B cell (primary cell): Measurements from ENCODE around the gene MBTPS1. TPM values are rescaled to one million over a fixed set of nuclear protein-coding genes. Genes with fewer than 3 reads are reported as not detected.

Experiments used
- ATAC-seq: fragments of 200-7000 bp; cut with Tn5 transposase; one replicate; pipeline ENCODE4 v1.10.0; 2021; ENCODE audit warnings: low read depth, mild to moderate bottlenecking, moderate number of reproducible peaks, moderate library complexity
- CTCF ChIA-PET: fragments of 350-600 bp; sonication (Branson Sonifier 250); formaldehyde crosslinking; loops from one replicate; lab custom pipeline; 2021; ENCODE audit warnings: antibody characterized with exemption, inconsistent platforms; lab: Charles Lee
- POLR2A ChIA-PET: fragments of 350-600 bp; sonication (Branson Sonifier 250); formaldehyde crosslinking; loops from one replicate; lab custom pipeline; 2021; ENCODE audit warnings: antibody characterized with exemption; lab: Charles Lee
- DNase-seq: peaks from one replicate; pipeline ENCODE4 v3.0.0; 2013
- H2AFZ ChIP-seq: 2 replicates; pipeline ENCODE4 v1.6.1; 2012; ENCODE audit warnings: mild to moderate bottlenecking, low read depth, low read length; ENCODE audit not compliant: insufficient read depth, poor library complexity, severe bottlenecking
- H3K27ac ChIP-seq, 2 donors: 1 replicate in 1 of 2; 2 replicates in 1 of 2; pipeline ENCODE4 v1.5.1; 2012 to 2013; ENCODE audit warnings: low read length in 2 of 2, mild to moderate bottlenecking in 2 of 2, moderate library complexity in 1 of 2
- H3K27me3 ChIP-seq, 4 experiments: fragments of 200-600 bp in 1 of 4; sonication (generic) in 1 of 4; replicated peaks in 1 of 4; 1 replicate in 2 of 4; 2 replicates in 2 of 4; pipeline versions ENCODE4 v1.6.1 to v1.7.0; 2013 to 2016; ENCODE audit warnings: low read length in 3 of 4, mild to moderate bottlenecking in 2 of 4, mixed read lengths in 1 of 4, moderate library complexity in 1 of 4; ENCODE audit not compliant: insufficient read depth in 4 of 4, control insufficient read depth in 3 of 4; ENCODE audit errors: control extremely low read depth in 1 of 4
- H3K36me3 ChIP-seq, 2 experiments: replicated peaks in 1 of 2; 1 replicate in 1 of 2; 2 replicates in 1 of 2; pipeline versions ENCODE4 v1.6.1 to v1.7.1; 2013; ENCODE audit warnings: low read length in 1 of 2; ENCODE audit not compliant: insufficient read depth in 2 of 2, control insufficient read depth in 1 of 2; ENCODE audit errors: control extremely low read depth in 1 of 2, extremely low read depth in 1 of 2
- H3K4me1 ChIP-seq, 2 donors: fragments of 200-600 bp in 1 of 2; sonication (generic) in 1 of 2; 1 replicate in 1 of 2; 2 replicates in 1 of 2; pipeline versions ENCODE4 v1.5.1 to v1.6.1; 2013 to 2017; ENCODE audit warnings: low read length in 2 of 2; ENCODE audit not compliant: control insufficient read depth in 2 of 2, insufficient read depth in 2 of 2
- H3K4me2 ChIP-seq: replicated peaks from 2 replicates; pipeline ENCODE3; 2012; ENCODE audit warnings: mild to moderate bottlenecking, low read depth, low read length; ENCODE audit not compliant: poor library complexity, severe bottlenecking
- H3K4me3 ChIP-seq, 5 experiments: fragments of 200-600 bp in 1 of 5; sonication (generic) in 1 of 5; 1 replicate in 3 of 5; 2 replicates in 2 of 5; pipeline versions ENCODE4 v1.5.1 to v1.7.0; 2011 to 2016; ENCODE audit warnings: low read length in 4 of 5, mild to moderate bottlenecking in 4 of 5, low read depth in 2 of 5, control low read depth in 1 of 5, moderate library complexity in 1 of 5; ENCODE audit not compliant: insufficient read depth in 1 of 5; ENCODE audit errors: control extremely low read depth in 1 of 5, extremely low read depth in 1 of 5
- H3K79me2 ChIP-seq: fragments of 200-600 bp; sonication (generic); one replicate; pipeline ENCODE4 v1.6.0; 2016; ENCODE audit warnings: low read length; ENCODE audit not compliant: control insufficient read depth, insufficient read depth
- H3K9ac ChIP-seq: fragments of 200-600 bp; sonication (generic); 2 replicates; pipeline ENCODE4 v1.6.1; 2017; ENCODE audit warnings: mild to moderate bottlenecking, low read length, moderate library complexity
- H3K9me3 ChIP-seq, 3 donors: one replicate each; pipeline versions ENCODE4 v1.6.1 to v1.7.1; 2013; ENCODE audit warnings: low read length in 2 of 3; ENCODE audit not compliant: control insufficient read depth in 2 of 3, insufficient read depth in 1 of 3; ENCODE audit errors: control extremely low read depth in 1 of 3
- H4K20me1 ChIP-seq: 2 replicates; pipeline ENCODE4 v1.6.0; 2012; ENCODE audit warnings: mild to moderate bottlenecking, low read length; ENCODE audit not compliant: insufficient read depth, control insufficient read depth, poor library complexity, severe bottlenecking
- H3K27ac Mint-ChIP-seq: one replicate; pipeline ENCODE4 v1.8.0; 2021; ENCODE audit warnings: mixed read lengths
- H3K27me3 Mint-ChIP-seq: one replicate; pipeline ENCODE4 v1.8.0; 2021; ENCODE audit warnings: mixed read lengths
- H3K4me1 Mint-ChIP-seq: one replicate; pipeline ENCODE4 v1.8.0; 2021; ENCODE audit warnings: mixed read lengths
- H3K4me3 Mint-ChIP-seq: one replicate; pipeline ENCODE4 v1.8.0; 2021; ENCODE audit warnings: mixed read lengths
- H3K9me3 Mint-ChIP-seq: one replicate; pipeline ENCODE4 v1.8.0; 2022; ENCODE audit warnings: mixed read lengths; ENCODE audit not compliant: insufficient read depth
- CTCF ChIP-seq: fragments of 200-600 bp; IDR thresholded peaks from one replicate; pipeline ENCODE4 v1.8.0; 2022; ENCODE audit warnings: antibody characterized with exemption, mild to moderate bottlenecking
- EZH2 ChIP-seq: IDR thresholded peaks from 2 replicates; pipeline ENCODE4 v1.6.1; 2012; ENCODE audit warnings: borderline replicate concordance, low read depth, mild to moderate bottlenecking, moderate library complexity, low read length; ENCODE audit not compliant: insufficient read depth, poor library complexity, severe bottlenecking
- WGBS: methylation state at CpG from one replicate; pipeline ENCODE4 v1.1.5; 2013; ENCODE audit warnings: missing lambda C conversion rate; ENCODE audit not compliant: insufficient coverage; 5-methylcytosine and 5-hydroxymethylcytosine counted together
- intact Hi-C: fragments of 100-400 bp; cut with micrococcal nuclease; formaldehyde crosslinking; loops from one replicate; pipeline ENCODE4 v1.10.0; 2022
- polyA plus RNA-seq: library from polyadenylated mRNA; depleted of rRNA; stranded (reverse); fragments of >200 nt; gene quantifications from 2 replicates; pipeline ENCODE4 v1.2.3, GENCODE V29; 2012
- total RNA-seq, 2 donors: library from RNA; stranded (reverse); fragments of 120-200 nt in 1 of 2; gene quantifications; 1 replicate in 1 of 2; 2 replicates in 1 of 2; pipeline versions ENCODE4 v1.2.3 to v1.2.4, GENCODE V29; 2013 to 2022

MBTPS1 gene
- total and polyA plus RNA-seq, 2 donors (not counting 1 experiment from before 2014, with no cell fraction given) = 85.9 to 120 TPM

GRCh38 chr16:84105301-84105815 lies 11.4 kb downstream of the MBTPS1 start:
- peaks cover 96% of the 10 kb centered on the region for H3K79me2 ChIP-seq
- ATAC-seq (no peak), DNase-seq (no peak)
- H3K27me3 Mint-ChIP-seq = no peaks in the 10 kb centered on the region
- H3K36me3 ChIP-seq = peaks cover 4 to 30% of the 10 kb centered on the region in 2 experiments
- intact Hi-C loops = no loop called here
- H3K9ac ChIP-seq = no peak overlapping the region
- no peak overlapping the region for H2AFZ ChIP-seq
- H3K9me3 ChIP-seq = no peaks in the 10 kb centered on the region
- no peak overlapping the region for H3K27ac Mint-ChIP-seq
- WGBS = 87% methylated on average over 8 of the region's 12 CpGs
- H3K4me3 ChIP-seq = no peak overlapping the region
- H4K20me1 ChIP-seq = peaks cover 97% of the 10 kb centered on the region
- peaks cover 31% of the 10 kb centered on the region for H3K4me1 Mint-ChIP-seq
- no peaks in the 10 kb centered on the region for H3K27me3 ChIP-seq
- no peak overlapping the region for H3K4me3 Mint-ChIP-seq
- H3K4me2 ChIP-seq = no peak overlapping the region
- TF ChIP-seq CTCF (no peak), EZH2 (no peak)
- POLR2A ChIA-PET = no interaction called here
- no peaks in the 10 kb centered on the region for H3K9me3 Mint-ChIP-seq
- no peaks in the 10 kb centered on the region for H3K4me1 ChIP-seq
- CTCF ChIA-PET = interaction anchor here (0.5 to 1.7 kb wide), 3 partner anchors 11 to 21 kb away, joined by 3 to 4 read pairs (median 4); partner anchors contain the start of gene MBTPS1
- no peak overlapping the region for H3K27ac ChIP-seq

- peaks cover 94% of the 10 kb centered on the region for H3K79me2 ChIP-seq
These were observed 12.5 kb downstream of the MBTPS1 start for GRCh38 chr16:84104231-84104630.

More at GRCh38 chr16:84104231-84104630, 12.5 kb downstream of the MBTPS1 start:
- H3K27ac ChIP-seq = no peak overlapping the region
- H3K9ac ChIP-seq = no peak overlapping the region
- ChIA-PET POLR2A (no interaction called here), CTCF (interaction anchor here (1.3 to 1.7 kb wide), 2 partner anchors 12 to 19 kb away, joined by 4 read pairs; partner anchors contain the start of gene MBTPS1)
- TF ChIP-seq EZH2 = no peak
- no peak for TF ChIP-seq CTCF
- H3K9me3 Mint-ChIP-seq = no peaks in the 10 kb centered on the region
- H3K4me1 ChIP-seq = no peaks in the 10 kb centered on the region
- no peak overlapping the region for H3K4me2 ChIP-seq
- H3K4me1 Mint-ChIP-seq = peaks cover 26% of the 10 kb centered on the region
- H2AFZ ChIP-seq = no peak overlapping the region
- 100% methylated on average over 2 of the region's 3 CpGs for WGBS
- intact Hi-C loops = no loop called here
- ATAC-seq = no peak
- no peak overlapping the region for H3K4me3 Mint-ChIP-seq
- H3K9me3 ChIP-seq = no peaks in the 10 kb centered on the region
- H3K27me3 ChIP-seq = no peaks in the 10 kb centered on the region
- DNase-seq = no peak
- no peak overlapping the region for H3K27ac Mint-ChIP-seq
- no peaks in the 10 kb centered on the region for H3K27me3 Mint-ChIP-seq
- no peak overlapping the region for H3K4me3 ChIP-seq
- peaks cover 4 to 29% of the 10 kb centered on the region in 2 experiments for H3K36me3 ChIP-seq
- peaks cover 90% of the 10 kb centered on the region for H4K20me1 ChIP-seq
